ENCODE measurements around the gene ADAMTS15.

ADAMTS15 gene

GRCh38 chr11:130457623-130458409 lies 9.4 kb downstream of the ADAMTS15 start:
- no peak for DNase-seq (ENCODE audit: low read depth, low spot score)

- DNase-seq (ENCODE audit: low read depth, low spot score): no peak
Measured at GRCh38 chr11:130458410-130458729, 9.9 kb downstream of the ADAMTS15 start.

- no peak for DNase-seq (ENCODE audit: low read depth, low spot score)
Measured at GRCh38 chr11:130459521-130459920, 11.1 kb downstream of the ADAMTS15 start.

GRCh38 chr11:130462101-130462885 lies 13.8 kb downstream of the ADAMTS15 start:
- DNase-seq (ENCODE audit: low read depth, low spot score): no peak

- no peak for DNase-seq (ENCODE audit: low read depth, low spot score)
Measured at GRCh38 chr11:130462931-130463330, 14.5 kb downstream of the ADAMTS15 start.

GRCh38 chr11:130464291-130464812 lies 15.9 kb downstream of the ADAMTS15 start:
- no peak for DNase-seq (ENCODE audit: low read depth, low spot score)

GRCh38 chr11:130465263-130465662 lies 16.8 kb downstream of the ADAMTS15 start:
- DNase-seq (ENCODE audit: low read depth, low spot score): no peak

- no peak for DNase-seq (ENCODE audit: low read depth, low spot score)
Measured at GRCh38 chr11:130467116-130467900, 18.9 kb downstream of the ADAMTS15 start.

- DNase-seq (ENCODE audit: low read depth, low spot score): no peak
Measured at GRCh38 chr11:130469181-130469580, 20.7 kb downstream of the ADAMTS15 start.

- DNase-seq (ENCODE audit: low read depth, low spot score): no peak
Measured at GRCh38 chr11:130470832-130471706, 22.6 kb downstream of the ADAMTS15 start.

GRCh38 chr11:130471731-130472433 lies 23.4 kb downstream of the ADAMTS15 start:
- no peak for DNase-seq (ENCODE audit: low read depth, low spot score)

GRCh38 chr11:130472434-130472961 lies 24.1 kb downstream of the ADAMTS15 start:
- DNase-seq (ENCODE audit: low read depth, low spot score): no peak

GRCh38 chr11:130473056-130473794 lies 24.8 kb downstream of the ADAMTS15 start:
- DNase-seq (ENCODE audit: low read depth, low spot score): no peak

GRCh38 chr11:130473795-130474377 lies 25.4 kb downstream of the ADAMTS15 start:
- no peak for DNase-seq (ENCODE audit: low read depth, low spot score)

GRCh38 chr11:130474637-130475400 lies 26.4 kb downstream of the ADAMTS15 start:
- DNase-seq (ENCODE audit: low read depth, low spot score): no peak

GRCh38 chr11:130475426-130476053 lies 27.1 kb downstream of the ADAMTS15 start:
- no peak for DNase-seq (ENCODE audit: low read depth, low spot score)

- DNase-seq (ENCODE audit: low read depth, low spot score): no peak
Measured at GRCh38 chr11:130476200-130476921, 27.9 kb downstream of the ADAMTS15 start.
